ENCODE data around the gene FAM117B.

FAM117B gene

GRCh38 chr2:202634556-202635427, at the start of gene FAM117B:
Gene FAM117B, plus strand, starts transcription at chr2:202634969. Its CDS starts 219 bp downstream, at chr2:202635188.
- Histone ChIP-seq H3K9ac (ENCODE audit: insufficient read length) (peak within 1 kb of the TSS; percentile 85), H3K4me3 (peak within 1 kb of the TSS; percentile 99), H3K27ac (peak within 1 kb of the TSS; percentile 76; the same call in 1 of the 2 replicates), H3K9me3 (ENCODE audit: low read depth, low read length) (no peaks in the 10 kb centered on the region), H3K36me3 (ENCODE audit: insufficient read depth, low read length) (no peaks in the 10 kb centered on the region; the same call in 1 of the 2 replicates)
- DNase-seq (ENCODE audit: low read depth, low spot score), result peak; percentile 63
- TF ChIP-seq FOXP2 (optimal IDR thresholded peaks at IDR 0.05; ENCODE audit: control extremely low read depth, extremely low read length, insufficient read depth) (no peak), EZH2 (IDR thresholded peaks at IDR 0.05) (no peak), POLR2AphosphoS5 (IDR thresholded peaks at IDR 0.05; ENCODE audit: borderline replicate concordance, low read depth, low read length) (peak; percentile 94)

GRCh38 chr2:202588647-202589581, 45.9 kb upstream of the FAM117B start:
- H3K9me3 ChIP-seq (ENCODE audit: low read depth, low read length), result no peaks in the 10 kb centered on the region; the same call in 1 of the 2 replicates
- no peak overlapping the region for H3K9ac ChIP-seq (ENCODE audit: insufficient read length)
- no peaks in the 10 kb centered on the region for H3K36me3 ChIP-seq (ENCODE audit: insufficient read depth, low read length)
- no peak overlapping the region for H3K27ac ChIP-seq
- DNase-seq (ENCODE audit: low read depth, low spot score), result peak; percentile 32
- peak overlapping the region; percentile 41; the same call in 1 of the 2 replicates for H3K4me3 ChIP-seq
- TF ChIP-seq FOXP2 (optimal IDR thresholded peaks at IDR 0.05; ENCODE audit: control extremely low read depth, extremely low read length, insufficient read depth), result peak; percentile 100
- no peak for TF ChIP-seq POLR2AphosphoS5 (IDR thresholded peaks at IDR 0.05; ENCODE audit: borderline replicate concordance, low read depth, low read length)
- TF ChIP-seq EZH2 (IDR thresholded peaks at IDR 0.05), result no peak

DNA sequence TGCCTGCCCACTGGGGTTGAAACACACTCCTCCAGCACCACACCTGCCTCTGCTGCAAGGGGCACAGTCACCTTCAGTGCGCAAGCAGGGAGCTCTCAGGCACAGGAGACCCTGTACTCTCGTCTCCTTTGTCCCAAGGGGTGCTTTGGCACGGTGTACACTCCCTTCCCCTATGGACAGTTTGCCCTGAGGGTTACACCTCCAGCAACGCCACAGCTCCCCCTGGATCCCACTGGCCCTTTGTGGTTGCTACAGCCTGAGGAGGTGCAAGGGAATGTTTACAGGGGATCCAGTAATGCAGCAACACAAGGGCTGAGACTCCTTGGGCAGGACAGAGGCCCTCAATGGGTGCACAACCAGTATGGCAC, 45.2 kb upstream of the FAM117B start:
- no peak for DNase-seq (ENCODE audit: low read depth, low spot score)
- Histone ChIP-seq H3K9ac (ENCODE audit: insufficient read length) (no peak overlapping the region), H3K27ac (no peak overlapping the region), H3K9me3 (ENCODE audit: low read depth, low read length) (no peaks in the 10 kb centered on the region), H3K4me3 (no peak overlapping the region), H3K36me3 (ENCODE audit: insufficient read depth, low read length) (no peaks in the 10 kb centered on the region)
- no peak for TF ChIP-seq EZH2 (IDR thresholded peaks at IDR 0.05)
- TF ChIP-seq POLR2AphosphoS5 (IDR thresholded peaks at IDR 0.05; ENCODE audit: borderline replicate concordance, low read depth, low read length), result no peak
- TF ChIP-seq FOXP2 (optimal IDR thresholded peaks at IDR 0.05; ENCODE audit: control extremely low read depth, extremely low read length, insufficient read depth), result no peak

DNA sequence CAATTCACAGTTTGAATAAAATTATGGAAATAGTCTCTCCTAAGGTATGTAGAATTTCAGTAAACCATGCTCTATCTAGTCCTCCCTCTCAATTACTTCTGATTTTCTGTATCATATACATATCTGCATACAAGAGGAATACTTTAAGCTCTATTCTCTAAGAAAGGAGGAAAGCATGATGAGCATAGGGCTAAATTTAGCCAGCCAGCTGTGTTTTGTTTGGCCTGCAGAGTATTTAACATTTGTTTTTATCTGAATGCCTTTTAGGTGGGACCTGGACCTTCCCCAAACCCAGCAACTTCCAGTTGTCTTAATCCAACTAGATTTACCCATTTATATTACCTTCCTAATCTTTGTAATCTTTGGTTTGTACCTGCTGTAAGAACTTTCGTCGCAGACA, 42.2 kb upstream of the FAM117B start:
- no peak overlapping the region for H3K4me3 ChIP-seq
- TF ChIP-seq EZH2 (IDR thresholded peaks at IDR 0.05) (no peak), FOXP2 (optimal IDR thresholded peaks at IDR 0.05; ENCODE audit: control extremely low read depth, extremely low read length, insufficient read depth) (no peak), POLR2AphosphoS5 (IDR thresholded peaks at IDR 0.05; ENCODE audit: borderline replicate concordance, low read depth, low read length) (no peak)
- no peak for DNase-seq (ENCODE audit: low read depth, low spot score)

DNA sequence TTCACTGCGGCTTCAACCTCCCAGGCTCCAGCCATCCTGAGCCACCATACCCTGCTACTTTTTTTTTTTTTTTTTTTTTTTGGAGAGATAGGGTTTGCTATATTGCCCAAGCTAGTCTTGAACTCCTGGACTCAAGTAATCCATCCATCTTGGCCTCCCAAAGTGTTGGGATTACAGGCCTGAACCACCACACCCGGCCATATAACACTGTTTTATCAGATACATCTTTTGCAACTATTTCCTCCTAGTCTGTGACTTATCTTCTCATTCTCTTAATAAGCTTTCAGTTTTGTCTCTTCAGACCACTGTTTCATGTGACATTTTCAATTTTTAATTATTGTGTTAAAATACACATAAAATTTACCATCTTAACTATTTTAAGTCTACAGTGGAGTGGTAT, 35.7 kb upstream of the FAM117B start:
- Histone ChIP-seq H3K27ac (no peak overlapping the region), H3K9me3 (ENCODE audit: low read depth, low read length) (no peaks in the 10 kb centered on the region), H3K36me3 (ENCODE audit: insufficient read depth, low read length) (no peaks in the 10 kb centered on the region), H3K4me3 (no peak overlapping the region), H3K9ac (ENCODE audit: insufficient read length) (no peak overlapping the region)
- no peak for TF ChIP-seq EZH2 (IDR thresholded peaks at IDR 0.05)
- no peak for TF ChIP-seq POLR2AphosphoS5 (IDR thresholded peaks at IDR 0.05; ENCODE audit: borderline replicate concordance, low read depth, low read length)
- no peak for TF ChIP-seq FOXP2 (optimal IDR thresholded peaks at IDR 0.05; ENCODE audit: control extremely low read depth, extremely low read length, insufficient read depth)
- DNase-seq (ENCODE audit: low read depth, low spot score), result no peak

More for the DNA sequence above, 42.2 kb upstream of the FAM117B start:
- Histone ChIP-seq H3K9ac (ENCODE audit: insufficient read length) (no peak overlapping the region), H3K36me3 (ENCODE audit: insufficient read depth, low read length) (no peaks in the 10 kb centered on the region), H3K27ac (no peak overlapping the region), H3K9me3 (ENCODE audit: low read depth, low read length) (no peaks in the 10 kb centered on the region)

DNA sequence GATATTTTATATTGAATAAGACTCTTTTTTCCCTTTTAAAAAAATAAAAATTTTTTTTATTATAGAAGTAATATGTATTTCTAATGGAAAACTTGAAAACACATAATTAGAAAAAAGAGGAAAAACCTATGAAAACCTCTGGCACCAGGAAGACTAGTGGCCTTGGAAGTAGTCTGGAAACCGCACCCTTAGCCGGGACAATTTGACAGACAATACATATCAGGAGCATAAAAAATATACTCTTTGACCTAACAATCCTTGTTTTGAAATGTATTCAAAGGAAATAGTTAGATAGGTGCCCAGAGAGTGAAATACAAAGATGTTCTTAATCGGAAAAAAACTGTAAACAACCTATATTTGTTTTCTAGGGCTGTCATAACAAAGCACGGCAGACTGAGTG, 34.9 kb upstream of the FAM117B start:
- Histone ChIP-seq H3K27ac (no peak overlapping the region), H3K36me3 (ENCODE audit: insufficient read depth, low read length) (no peaks in the 10 kb centered on the region), H3K9me3 (ENCODE audit: low read depth, low read length) (no peaks in the 10 kb centered on the region), H3K4me3 (no peak overlapping the region), H3K9ac (ENCODE audit: insufficient read length) (no peak overlapping the region)
- DNase-seq (ENCODE audit: low read depth, low spot score), result no peak
- TF ChIP-seq POLR2AphosphoS5 (IDR thresholded peaks at IDR 0.05; ENCODE audit: borderline replicate concordance, low read depth, low read length), result no peak

- no peak overlapping the region for H3K9ac ChIP-seq (ENCODE audit: insufficient read length)
- H3K36me3 ChIP-seq (ENCODE audit: insufficient read depth, low read length), result no peaks in the 10 kb centered on the region
- DNase-seq (ENCODE audit: low read depth, low spot score), result no peak
- no peak overlapping the region for H3K4me3 ChIP-seq
- H3K27ac ChIP-seq, result no peak overlapping the region
- H3K9me3 ChIP-seq (ENCODE audit: low read depth, low read length), result no peaks in the 10 kb centered on the region
- TF ChIP-seq POLR2AphosphoS5 (IDR thresholded peaks at IDR 0.05; ENCODE audit: borderline replicate concordance, low read depth, low read length) (no peak), FOXP2 (optimal IDR thresholded peaks at IDR 0.05; ENCODE audit: control extremely low read depth, extremely low read length, insufficient read depth) (no peak), EZH2 (IDR thresholded peaks at IDR 0.05) (no peak)
These were observed 30.1 kb upstream of the FAM117B start for GRCh38 chr2:202604699-202605098.

- H3K4me3 ChIP-seq, result no peak overlapping the region
- DNase-seq (ENCODE audit: low read depth, low spot score), result no peak
- no peak overlapping the region for H3K27ac ChIP-seq
- H3K36me3 ChIP-seq (ENCODE audit: insufficient read depth, low read length), result no peaks in the 10 kb centered on the region
- no peak overlapping the region for H3K9ac ChIP-seq (ENCODE audit: insufficient read length)
- TF ChIP-seq FOXP2 (optimal IDR thresholded peaks at IDR 0.05; ENCODE audit: control extremely low read depth, extremely low read length, insufficient read depth) (no peak), POLR2AphosphoS5 (IDR thresholded peaks at IDR 0.05; ENCODE audit: borderline replicate concordance, low read depth, low read length) (no peak), EZH2 (IDR thresholded peaks at IDR 0.05) (no peak)
- no peaks in the 10 kb centered on the region for H3K9me3 ChIP-seq (ENCODE audit: low read depth, low read length)
These were observed 29.6 kb upstream of the FAM117B start for GRCh38 chr2:202605174-202605573.

All from SK-N-MC (cell line).